SK-N-MC (cell line): ENCODE data around the gene G6PC1.
"Not testable (repeated sequence)": the region's sequence is repeated elsewhere in the genome, so short reads cannot be mapped to it uniquely, and the experiment has no call there.

Experiments
- DNase-seq: peaks from one replicate; pipeline ENCODE4 v3.0.0-alpha.2; 2011; ENCODE audit warnings: low read depth, low spot score
- H3K27ac ChIP-seq: fragments of 200-600 bp; sonication (generic); 2 replicates; pipeline ENCODE4 v1.5.1; 2016; ENCODE audit warnings: mixed run types
- H3K36me3 ChIP-seq: fragments of 200-600 bp; sonication (generic); 2 replicates; pipeline ENCODE4 v1.6.1; 2017; ENCODE audit warnings: antibody characterized with exemption, low read length, mixed read lengths; ENCODE audit not compliant: insufficient read depth
- H3K4me3 ChIP-seq: fragments of 200-600 bp; sonication (generic); 2 replicates; pipeline ENCODE4 v1.5.1; 2016
- H3K9ac ChIP-seq: fragments of 200-600 bp; sonication (generic); 2 replicates; pipeline ENCODE4 v1.8.0; 2017; ENCODE audit warnings: mixed run types, mixed read lengths; ENCODE audit not compliant: insufficient read length
- H3K9me3 ChIP-seq: fragments of 200-600 bp; sonication (generic); 2 replicates; pipeline ENCODE4 v1.6.1; 2017; ENCODE audit warnings: low read depth, mild to moderate bottlenecking, antibody characterized with exemption, low read length, moderate library complexity, mixed read lengths
- EZH2 ChIP-seq: fragments of 200-600 bp; sonication (generic); IDR thresholded peaks from one replicate; pipeline ENCODE4 v1.6.1; 2017; ENCODE audit warnings: antibody characterized with exemption
- FOXP2 ChIP-seq: optimal IDR thresholded peaks from 2 replicates; pipeline ENCODE3; 2011; ENCODE audit warnings: mild to moderate bottlenecking, moderate library complexity; ENCODE audit not compliant: insufficient read depth; ENCODE audit errors: extremely low read length, control extremely low read depth
- POLR2AphosphoS5 ChIP-seq: IDR thresholded peaks from 2 replicates; pipeline ENCODE4 v1.6.1; 2012; ENCODE audit warnings: mild to moderate bottlenecking, low read depth, low read length, borderline replicate concordance

G6PC1 gene

DNA sequence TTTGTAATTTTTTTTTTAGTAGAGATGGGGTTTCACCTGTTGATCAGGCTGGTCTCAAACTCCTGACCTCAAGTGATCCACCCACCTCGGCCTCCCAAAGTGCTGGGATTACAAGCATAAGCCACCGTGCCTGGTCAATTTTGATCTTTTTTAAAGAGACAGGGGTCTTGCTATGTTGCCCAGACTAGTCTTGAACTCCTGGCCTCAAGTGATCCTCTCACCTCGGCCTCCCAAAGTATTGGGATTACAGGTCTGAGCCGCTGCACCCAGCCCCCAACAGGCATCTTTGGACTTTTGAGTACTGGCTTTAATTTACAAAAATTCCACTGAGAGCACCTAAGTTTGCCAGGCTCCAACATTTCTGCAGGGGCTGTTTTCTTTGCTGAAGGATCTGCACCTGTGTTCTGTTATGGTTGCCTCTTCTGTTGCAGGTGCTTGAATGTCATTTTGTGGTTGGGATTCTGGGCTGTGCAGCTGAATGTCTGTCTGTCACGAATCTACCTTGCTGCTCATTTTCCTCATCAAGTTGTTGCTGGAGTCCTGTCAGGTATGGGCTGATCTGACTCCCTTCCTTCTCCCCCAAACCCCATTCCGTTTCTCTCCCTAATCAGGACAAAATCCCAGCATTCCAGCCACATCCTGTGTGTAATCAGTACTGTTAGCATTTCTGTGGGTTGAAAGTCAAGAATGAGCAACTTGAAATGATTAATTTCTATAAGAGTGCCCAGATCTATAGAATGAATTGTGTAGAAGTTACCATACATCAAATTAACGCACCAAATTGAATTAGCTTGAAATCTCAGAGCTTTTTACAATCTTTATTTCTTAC is 8.5 kb downstream of the G6PC1 start:
- no peaks in the 10 kb centered on the region for H3K36me3 ChIP-seq
- H3K4me3 ChIP-seq, result no peak overlapping the region
- H3K27ac ChIP-seq, result no peak overlapping the region
- DNase-seq, result no peak
- no peak for TF ChIP-seq FOXP2
- no peak for TF ChIP-seq POLR2AphosphoS5
- no peak for TF ChIP-seq EZH2
- no peaks in the 10 kb centered on the region for H3K9me3 ChIP-seq
- no peak overlapping the region for H3K9ac ChIP-seq

DNA sequence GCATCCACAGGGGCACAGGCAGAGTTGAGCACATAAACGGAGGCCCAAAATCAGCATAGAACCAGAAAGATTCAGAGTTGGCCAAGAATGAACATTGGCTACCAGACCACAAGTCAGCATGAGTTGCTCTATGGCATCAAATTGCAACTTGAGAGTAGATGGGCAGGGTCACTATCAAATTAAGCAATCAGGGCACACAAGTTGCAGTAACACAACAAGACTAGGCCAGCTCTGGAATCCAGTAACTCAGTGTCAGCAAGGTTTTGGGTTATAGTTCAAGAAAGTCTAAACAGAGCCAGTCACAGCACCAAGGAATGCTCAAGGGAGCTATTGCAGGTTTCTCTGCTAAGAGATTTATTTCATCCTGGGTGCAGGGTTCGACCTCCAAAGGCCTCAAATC is 12.9 kb downstream of the G6PC1 start:
- H3K9ac ChIP-seq, result no peak overlapping the region
- H3K36me3 ChIP-seq, result no peaks in the 10 kb centered on the region
- no peak overlapping the region for H3K27ac ChIP-seq
- TF ChIP-seq EZH2 (no peak), POLR2AphosphoS5 (no peak), FOXP2 (no peak)
- no peaks in the 10 kb centered on the region for H3K9me3 ChIP-seq
- DNase-seq, result no peak
- H3K4me3 ChIP-seq, result no peak overlapping the region

DNA sequence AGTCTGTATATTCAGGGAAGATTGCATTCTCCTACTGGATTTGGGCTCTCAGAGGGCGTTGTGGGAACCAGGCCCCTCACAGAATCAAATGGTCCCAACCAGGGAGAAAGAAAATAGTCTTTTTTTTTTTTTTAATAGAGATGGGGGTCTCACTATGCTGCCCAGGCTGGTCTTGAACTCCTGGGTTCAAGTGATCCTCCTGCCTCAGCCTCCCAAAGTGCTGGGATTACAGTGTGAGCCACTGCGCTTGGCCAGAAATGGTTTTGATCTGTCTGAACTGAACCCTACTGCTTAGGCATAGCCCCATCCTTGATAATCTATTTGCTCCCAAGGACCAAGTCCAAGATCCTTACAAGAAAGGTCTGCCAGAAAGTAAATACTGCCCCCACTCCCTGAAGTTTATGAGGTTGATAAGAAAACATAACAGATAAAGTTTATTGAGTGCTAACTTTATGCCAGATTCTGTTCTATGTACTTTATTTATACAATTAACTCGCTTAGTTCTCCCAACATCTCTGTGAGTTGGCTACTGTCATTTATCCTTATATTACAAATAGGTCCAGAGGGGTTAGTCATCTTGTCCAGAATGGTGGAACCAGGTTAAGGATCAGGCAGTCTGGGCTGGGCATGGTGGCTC is 13.5 kb downstream of the G6PC1 start:
- Histone ChIP-seq H3K9ac (no peak overlapping the region), H3K36me3 (no peaks in the 10 kb centered on the region), H3K27ac (no peak overlapping the region), H3K9me3 (no peaks in the 10 kb centered on the region), H3K4me3 (no peak overlapping the region)
- no peak for TF ChIP-seq EZH2
- TF ChIP-seq POLR2AphosphoS5, result no peak
- TF ChIP-seq FOXP2, result no peak
- DNase-seq, result no peak

DNA sequence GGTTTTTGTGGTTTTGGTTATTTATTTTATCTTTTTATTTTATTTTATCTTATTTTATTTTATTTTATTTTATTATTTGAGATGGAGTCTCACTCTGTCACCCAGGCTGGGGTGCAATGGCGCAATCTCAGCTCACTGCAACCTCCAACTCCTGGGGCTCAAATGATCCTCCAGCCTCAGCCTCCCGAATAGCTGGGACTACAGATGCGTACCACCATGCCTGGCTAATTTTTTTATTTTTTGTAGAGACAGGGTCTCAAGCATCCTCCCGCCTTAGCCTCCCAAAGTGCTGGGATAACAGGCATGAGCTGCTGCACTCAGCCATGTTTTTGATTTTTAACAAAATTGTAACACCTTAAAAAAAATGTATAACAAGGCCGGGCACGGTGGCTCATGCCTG is 14.7 kb downstream of the G6PC1 start:
- H3K9me3 ChIP-seq, H3K4me3 ChIP-seq: not testable (repeated sequence)

DNA sequence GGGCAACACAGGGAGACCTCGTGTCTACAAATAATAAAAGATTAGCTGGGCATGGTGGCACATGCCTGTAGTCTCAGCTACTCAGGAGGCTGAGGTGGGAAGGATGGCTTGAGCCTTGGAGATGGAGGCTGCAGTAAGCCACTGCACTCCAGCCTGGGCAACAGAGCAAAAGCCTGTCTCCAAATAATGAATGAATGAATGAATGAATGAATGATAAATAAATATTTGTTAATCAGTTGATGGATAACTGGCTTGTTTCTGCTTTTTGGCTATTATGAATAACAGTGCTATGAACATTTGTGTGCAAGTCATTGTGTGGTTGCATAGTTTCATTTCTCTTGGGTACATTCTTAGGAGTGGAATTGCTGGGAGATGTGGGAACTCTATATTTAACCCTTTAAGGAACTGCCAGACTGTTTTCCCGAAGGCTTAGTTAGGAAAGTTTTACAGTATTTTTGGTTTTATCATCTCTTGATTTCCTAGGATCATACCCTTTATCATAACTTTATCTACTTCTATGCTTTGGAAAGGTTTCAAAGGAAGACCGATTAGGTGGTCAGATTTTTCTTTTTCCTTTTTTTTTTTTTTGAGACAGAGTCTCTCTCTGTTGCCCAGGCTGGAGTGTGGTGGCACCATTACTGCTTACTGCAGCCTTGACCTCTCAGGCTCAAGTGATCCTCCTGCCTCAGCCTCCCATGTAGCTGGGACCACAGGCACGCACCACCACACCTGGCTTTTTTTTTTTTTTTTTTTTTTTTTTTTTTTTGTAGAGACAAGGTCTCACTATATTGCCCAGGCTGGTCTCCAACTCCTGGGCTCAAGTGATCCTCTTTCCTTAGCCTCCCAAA is 16.0 kb downstream of the G6PC1 start:
- not testable (repeated sequence) for H3K4me3 ChIP-seq, DNase-seq, H3K36me3 ChIP-seq, H3K27ac ChIP-seq, H3K9ac ChIP-seq, H3K9me3 ChIP-seq

More for the DNA sequence above, 14.7 kb downstream of the G6PC1 start:
- not testable (repeated sequence) for DNase-seq, H3K27ac ChIP-seq, H3K36me3 ChIP-seq, H3K9ac ChIP-seq

DNA sequence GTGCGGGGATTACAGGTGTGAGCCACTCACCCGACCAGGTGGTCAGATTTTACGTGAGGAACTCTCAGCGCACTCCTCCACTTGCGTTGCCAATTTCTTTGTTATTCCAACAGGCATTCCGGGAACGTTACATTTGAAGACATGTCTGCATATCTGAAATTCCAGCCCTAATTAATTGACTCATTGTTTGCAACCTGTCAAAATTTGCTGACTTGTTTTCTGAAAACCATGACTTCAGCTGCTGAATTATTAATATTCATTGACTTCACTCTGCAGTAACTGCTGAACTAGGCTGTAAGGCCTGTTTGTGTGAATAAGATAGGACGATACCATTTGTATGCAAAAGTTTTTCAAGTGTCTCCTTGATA is 16.6 kb downstream of the G6PC1 start:
- no peaks in the 10 kb centered on the region for H3K9me3 ChIP-seq
- no peak overlapping the region for H3K9ac ChIP-seq
- DNase-seq, result no peak
- TF ChIP-seq EZH2 (no peak), POLR2AphosphoS5 (no peak), FOXP2 (no peak)
- no peak overlapping the region for H3K4me3 ChIP-seq
- no peak overlapping the region for H3K27ac ChIP-seq
- H3K36me3 ChIP-seq, result no peaks in the 10 kb centered on the region

DNA sequence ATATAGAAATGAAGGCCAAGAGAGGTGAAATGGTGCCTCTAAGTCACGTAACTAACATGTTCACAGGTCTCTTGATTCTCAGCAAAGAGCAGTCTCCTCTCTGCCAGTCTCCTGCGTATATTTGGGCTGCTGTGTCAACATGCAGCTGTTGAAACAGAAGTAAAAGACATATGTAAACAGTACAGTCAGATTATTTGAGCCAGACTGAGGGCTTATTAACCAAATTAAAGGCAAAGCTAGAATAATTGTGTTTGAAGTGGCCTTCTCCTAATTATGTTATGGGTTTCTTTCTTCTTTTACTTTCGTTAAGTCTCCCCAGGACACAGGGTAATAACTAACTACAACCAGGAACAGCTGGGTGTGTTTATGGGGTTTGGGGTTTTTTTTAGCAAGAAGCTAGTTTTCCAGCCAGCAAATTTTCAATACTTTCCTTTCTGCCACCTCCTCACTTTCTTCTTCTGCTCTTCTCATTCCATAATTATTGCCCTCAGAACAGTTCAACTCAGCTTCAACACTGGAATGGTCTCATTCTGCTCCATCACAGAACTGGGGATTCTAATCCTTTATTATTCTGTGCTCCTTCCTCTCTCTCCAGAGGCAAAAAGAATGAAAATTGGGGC is 18.4 kb downstream of the G6PC1 start:
- Histone ChIP-seq H3K4me3 (no peak overlapping the region), H3K36me3 (no peaks in the 10 kb centered on the region), H3K27ac (peak overlapping the region; percentile 14), H3K9ac (peak overlapping the region; percentile 24), H3K9me3 (no peaks in the 10 kb centered on the region)
- no peak for DNase-seq
- no peak for TF ChIP-seq POLR2AphosphoS5
- no peak for TF ChIP-seq EZH2
- no peak for TF ChIP-seq FOXP2

DNA sequence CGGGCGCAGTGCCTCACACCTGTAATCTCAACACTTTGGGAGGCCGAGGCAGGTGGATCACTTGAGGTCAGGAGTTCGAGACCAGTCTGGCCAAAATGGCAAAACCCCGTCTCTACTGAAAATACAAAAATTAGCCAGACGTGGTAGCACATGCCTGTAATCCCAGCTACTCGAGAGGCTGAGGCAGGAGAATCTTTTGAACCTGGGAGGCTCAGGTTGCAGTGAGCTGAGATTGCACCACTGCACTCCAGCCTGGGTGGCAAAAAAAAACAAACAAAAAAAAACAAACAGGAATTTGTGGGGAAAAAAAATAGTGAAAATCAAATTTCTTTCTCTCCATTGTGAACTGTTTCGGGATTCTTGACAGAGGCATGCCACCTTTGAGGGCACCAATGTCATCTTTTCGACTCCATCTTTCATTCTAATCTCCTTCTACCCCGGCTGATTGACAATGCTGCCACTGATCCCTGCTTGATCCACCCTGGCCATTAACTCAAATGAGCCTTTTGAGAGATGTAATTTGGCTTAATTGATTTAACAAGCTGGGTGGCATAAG is 19.0 kb downstream of the G6PC1 start:
- not testable (repeated sequence) for H3K9me3 ChIP-seq, H3K9ac ChIP-seq, H3K4me3 ChIP-seq, H3K36me3 ChIP-seq, H3K27ac ChIP-seq, DNase-seq
